BE2C (cell line): ENCODE measurements around the gene VWF.
"Not testable (repeated sequence)": the region's sequence is repeated elsewhere in the genome, so short reads cannot be mapped to it uniquely, and the experiment has no call there.

Experiments used
- DNase-seq: peaks from one replicate; pipeline ENCODE4 v3.0.0-alpha.2; 2020
- H3K27me3 ChIP-seq: fragments of 250-450 bp; sonication (Bioruptor Pico); 2 replicates; pipeline ENCODE4 v1.5.1; 2020; ENCODE audit warnings: mild to moderate bottlenecking
- H3K36me3 ChIP-seq: fragments of 250-450 bp; sonication (Bioruptor Pico); 2 replicates; pipeline ENCODE4 v1.5.1; 2020; ENCODE audit warnings: mild to moderate bottlenecking
- H3K4me1 ChIP-seq: fragments of 250-450 bp; sonication (Bioruptor Pico); 2 replicates; pipeline ENCODE4 v1.5.1; 2020
- H3K4me3 ChIP-seq: 2 replicates; pipeline ENCODE4 v1.5.1; 2011; ENCODE audit warnings: low read depth, low read length
- H3K9me3 ChIP-seq: fragments of 250-450 bp; sonication (Bioruptor Pico); 2 replicates; pipeline ENCODE4 v1.5.1; 2020
- TF ChIP-seq, protein P1 (sequence below): IDR thresholded peaks from 2 replicates; pipeline ENCODE4 v1.5.1; 2012; ENCODE audit warnings: mild to moderate bottlenecking, low read depth, low read length

The VWF gene

DNA sequence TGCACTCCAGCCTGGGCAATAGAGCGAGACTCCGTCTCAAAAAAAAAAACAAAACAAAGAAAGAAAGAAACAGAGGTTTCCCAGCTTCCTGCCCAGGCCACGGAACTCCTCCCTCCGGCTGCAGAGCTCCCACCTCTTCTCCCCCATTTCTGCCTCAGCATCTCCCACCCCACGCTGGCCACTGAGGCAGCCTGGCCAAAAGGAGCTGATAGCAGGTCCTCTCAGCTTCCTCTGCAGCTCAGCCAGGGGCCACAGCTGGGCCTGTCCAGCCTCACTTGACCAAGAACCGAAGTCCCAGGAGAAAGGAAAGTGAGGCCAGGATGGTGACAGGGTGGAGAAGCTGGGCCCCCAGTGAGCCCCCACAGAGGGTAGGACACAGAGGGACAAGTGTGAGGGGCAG is 42.3 kb upstream of the VWF start:
- DNase-seq: no peak
- no peaks in the 10 kb centered on the region; the same call in 1 of the 2 replicates for H3K4me1 ChIP-seq
- no peaks in the 10 kb centered on the region for H3K36me3 ChIP-seq
- no peak overlapping the region for H3K4me3 ChIP-seq
- no peaks in the 10 kb centered on the region for H3K9me3 ChIP-seq
- TF ChIP-seq, protein P1, sequence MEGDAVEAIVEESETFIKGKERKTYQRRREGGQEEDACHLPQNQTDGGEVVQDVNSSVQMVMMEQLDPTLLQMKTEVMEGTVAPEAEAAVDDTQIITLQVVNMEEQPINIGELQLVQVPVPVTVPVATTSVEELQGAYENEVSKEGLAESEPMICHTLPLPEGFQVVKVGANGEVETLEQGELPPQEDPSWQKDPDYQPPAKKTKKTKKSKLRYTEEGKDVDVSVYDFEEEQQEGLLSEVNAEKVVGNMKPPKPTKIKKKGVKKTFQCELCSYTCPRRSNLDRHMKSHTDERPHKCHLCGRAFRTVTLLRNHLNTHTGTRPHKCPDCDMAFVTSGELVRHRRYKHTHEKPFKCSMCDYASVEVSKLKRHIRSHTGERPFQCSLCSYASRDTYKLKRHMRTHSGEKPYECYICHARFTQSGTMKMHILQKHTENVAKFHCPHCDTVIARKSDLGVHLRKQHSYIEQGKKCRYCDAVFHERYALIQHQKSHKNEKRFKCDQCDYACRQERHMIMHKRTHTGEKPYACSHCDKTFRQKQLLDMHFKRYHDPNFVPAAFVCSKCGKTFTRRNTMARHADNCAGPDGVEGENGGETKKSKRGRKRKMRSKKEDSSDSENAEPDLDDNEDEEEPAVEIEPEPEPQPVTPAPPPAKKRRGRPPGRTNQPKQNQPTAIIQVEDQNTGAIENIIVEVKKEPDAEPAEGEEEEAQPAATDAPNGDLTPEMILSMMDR: no peak
- H3K27me3 ChIP-seq: no peaks in the 10 kb centered on the region

DNA sequence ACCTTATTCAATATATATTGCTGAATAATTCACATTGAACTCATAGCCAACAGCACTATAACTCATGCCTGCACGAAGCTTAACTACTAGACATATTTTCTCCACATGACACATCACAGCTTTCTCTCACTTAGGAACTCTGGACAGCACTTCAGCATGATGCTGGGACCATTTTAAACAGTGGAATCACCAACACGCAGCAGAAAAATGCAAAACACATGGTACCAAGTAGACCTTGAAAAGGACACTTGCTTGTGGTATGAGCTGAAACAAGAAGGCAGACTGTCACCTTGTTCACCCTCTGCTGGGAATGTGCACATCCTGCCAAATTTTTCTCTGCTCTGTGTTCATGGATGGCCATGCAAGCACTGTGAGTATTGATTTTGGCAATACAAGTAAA is 40.9 kb upstream of the VWF start:
- Histone ChIP-seq H3K9me3 (no peaks in the 10 kb centered on the region), H3K4me3 (no peak overlapping the region), H3K27me3 (no peaks in the 10 kb centered on the region), H3K36me3 (no peaks in the 10 kb centered on the region), H3K4me1 (no peaks in the 10 kb centered on the region; the same call in 1 of the 2 replicates)
- DNase-seq: no peak
- TF ChIP-seq, protein P1: no peak

DNA sequence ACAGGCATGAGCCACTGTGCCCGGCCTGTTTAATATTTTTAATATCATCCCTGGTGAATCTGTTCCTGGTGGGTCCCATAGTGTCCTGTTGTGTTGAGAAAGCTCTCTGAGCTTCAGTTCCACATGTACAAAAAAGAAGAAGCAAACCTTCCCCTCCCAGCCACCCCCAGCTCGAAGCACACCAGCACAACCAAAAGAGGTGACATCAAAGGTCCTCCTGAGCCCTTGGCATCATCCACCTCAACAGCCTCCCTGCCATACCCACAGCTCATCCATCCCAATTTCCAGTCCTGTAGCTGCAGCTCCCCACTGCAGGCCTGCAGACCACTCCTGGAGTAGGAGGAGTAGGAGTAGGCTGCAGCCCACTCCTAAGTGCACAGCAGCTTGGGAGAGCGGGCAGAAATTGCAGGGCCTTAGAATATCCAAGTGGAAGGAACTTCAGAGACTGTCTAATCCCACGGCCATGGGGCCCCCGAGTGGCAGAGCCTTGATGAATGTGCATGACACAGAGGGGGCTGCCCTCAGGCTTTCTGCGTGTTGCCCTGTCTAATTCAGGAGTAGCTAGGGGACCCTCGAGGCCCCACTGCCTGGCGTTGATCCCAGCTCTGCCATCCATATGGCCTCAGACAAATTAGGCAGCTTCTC is 39.1 kb upstream of the VWF start:
- Histone ChIP-seq H3K27me3 (no peaks in the 10 kb centered on the region), H3K9me3 (no peaks in the 10 kb centered on the region), H3K36me3 (no peaks in the 10 kb centered on the region), H3K4me1 (no peaks in the 10 kb centered on the region; the same call in 1 of the 2 replicates), H3K4me3 (no peak overlapping the region)
- no peak for DNase-seq
- TF ChIP-seq, protein P1: no peak

DNA sequence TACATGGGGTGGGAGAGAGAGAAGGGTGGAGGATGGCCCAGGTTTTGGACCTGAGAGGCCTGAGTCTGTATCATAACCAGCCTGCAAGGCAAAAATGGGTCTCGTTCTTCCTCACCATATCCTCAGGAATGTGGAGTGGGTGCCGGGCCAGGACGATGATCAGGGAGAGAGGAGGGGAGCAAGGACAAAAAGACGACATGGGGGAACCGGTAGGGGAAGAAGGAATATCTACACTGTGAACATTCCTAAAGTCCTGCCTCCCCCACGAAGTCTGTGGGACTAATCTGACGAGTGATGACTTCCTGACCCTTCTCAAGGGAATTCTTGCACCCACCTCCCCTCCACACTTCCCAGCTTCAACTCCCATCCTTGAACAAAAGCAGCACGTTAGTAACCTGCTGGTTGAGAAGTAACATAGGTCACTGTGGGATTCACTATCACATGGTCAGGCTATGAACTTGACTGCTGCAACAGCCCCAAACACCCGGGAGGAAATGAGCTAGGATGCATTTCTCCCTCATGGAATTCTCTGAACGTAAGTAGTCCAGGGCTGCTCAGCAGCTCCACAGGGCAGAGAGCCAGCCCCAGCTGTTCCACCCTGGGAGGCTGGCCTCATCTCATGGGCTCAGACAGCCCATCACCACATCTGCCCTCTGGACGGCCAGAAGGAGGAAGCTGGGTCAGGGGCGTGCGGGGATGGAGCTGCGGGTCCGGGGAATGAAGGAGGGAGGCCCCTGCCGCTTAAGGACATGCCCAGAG is 36.8 kb upstream of the VWF start:
- Histone ChIP-seq H3K27me3 (no peaks in the 10 kb centered on the region), H3K4me1 (peaks cover 6% of the 10 kb centered on the region; the same call in 1 of the 2 replicates), H3K9me3 (no peaks in the 10 kb centered on the region), H3K4me3 (no peak overlapping the region), H3K36me3 (no peaks in the 10 kb centered on the region)
- TF ChIP-seq, protein P1: no peak
- DNase-seq: no peak

DNA sequence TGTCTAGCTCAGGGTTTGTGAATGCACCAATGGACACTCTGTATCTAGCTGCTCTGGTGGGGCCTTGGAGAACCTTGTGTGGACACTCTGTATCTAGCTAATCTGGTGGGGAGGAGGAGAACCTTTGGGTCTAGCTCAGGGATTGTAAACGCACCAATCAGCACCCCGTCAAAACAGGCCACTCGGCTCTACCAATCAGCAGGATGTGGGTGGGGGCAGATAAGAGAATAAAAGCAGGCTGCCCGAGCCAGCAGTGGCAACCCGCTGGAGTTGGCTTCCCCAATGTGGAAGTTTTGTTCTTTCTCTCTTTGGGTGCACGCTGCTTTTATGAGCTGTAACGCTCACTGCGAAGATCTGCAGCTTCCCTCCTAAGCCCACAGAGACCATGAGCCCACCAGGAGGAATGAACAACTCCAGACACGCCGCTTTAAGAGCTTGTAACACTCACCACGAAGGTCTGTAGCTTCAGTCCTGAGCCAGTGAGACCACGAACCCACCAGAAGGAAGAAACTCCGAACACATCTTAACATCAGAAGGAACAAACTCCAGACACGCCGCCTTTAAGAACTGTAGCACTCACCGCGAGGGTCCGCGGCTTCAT is 35.7 kb upstream of the VWF start:
- not testable (repeated sequence) for H3K27me3 ChIP-seq, H3K4me1 ChIP-seq, H3K36me3 ChIP-seq, H3K4me3 ChIP-seq, DNase-seq, H3K9me3 ChIP-seq

DNA sequence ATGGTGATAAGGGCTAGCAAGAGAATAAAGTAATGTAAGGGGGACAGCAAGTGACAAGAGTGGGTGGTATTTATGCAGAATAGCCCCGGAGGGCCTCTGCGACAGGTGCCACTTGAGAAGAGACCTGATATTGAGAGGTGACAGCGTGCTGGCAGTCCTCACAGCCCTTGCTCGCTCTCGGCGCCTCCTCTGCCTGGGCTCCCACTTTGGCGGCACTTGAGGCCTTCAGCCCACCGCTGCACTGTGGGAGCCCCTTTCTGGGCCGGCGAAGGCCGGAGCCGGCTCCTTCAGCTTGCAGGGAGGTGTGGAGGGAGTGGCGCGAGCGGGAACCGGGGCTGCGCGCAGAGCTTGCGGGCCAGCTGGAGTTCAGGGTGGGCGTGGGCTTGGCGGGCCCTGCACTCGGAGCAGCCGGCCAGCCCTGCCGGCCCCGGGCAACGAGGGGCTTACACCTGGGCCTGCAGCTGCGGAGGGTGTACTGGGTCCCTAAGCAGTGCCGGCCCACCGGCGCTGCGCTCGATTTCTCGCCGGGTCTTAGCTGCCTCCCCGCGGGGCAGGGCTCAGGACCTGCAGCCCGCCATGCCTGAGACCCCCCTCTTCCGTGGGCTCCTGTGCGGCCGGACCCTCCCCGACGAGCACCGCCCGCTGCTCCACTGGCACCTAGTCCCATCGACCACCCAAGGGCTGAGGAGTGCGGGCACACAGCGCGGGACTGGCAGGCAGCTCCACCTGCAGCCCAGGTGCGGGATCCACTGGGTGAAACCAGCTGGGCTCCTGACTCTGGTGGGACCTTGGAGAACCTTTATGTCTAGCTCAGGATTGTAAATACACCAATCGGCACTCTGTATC is 34.9 kb upstream of the VWF start:
- H3K9me3 ChIP-seq, H3K4me3 ChIP-seq, DNase-seq: not testable (repeated sequence)

More for the DNA sequence above, 34.9 kb upstream of the VWF start:
- H3K27me3 ChIP-seq, H3K4me1 ChIP-seq, H3K36me3 ChIP-seq: not testable (repeated sequence)
